Measurements from ENCODE around the gene MAPK8IP3.

Gene MAPK8IP3

GRCh38 chr16:1729026-1729425, 23.0 kb downstream of the MAPK8IP3 start:
- TF ChIP-seq MAX (IDR thresholded peaks at IDR 0.05) = no peak
- no peak for TF ChIP-seq CREB1 (IDR thresholded peaks at IDR 0.05; ENCODE audit: low read depth)
- TF ChIP-seq YY1 (IDR thresholded peaks at IDR 0.05; ENCODE audit: low read depth) = no peak
- TF ChIP-seq TCF12 (IDR thresholded peaks at IDR 0.05; ENCODE audit: low read depth) = no peak
- TF ChIP-seq NFIC (IDR thresholded peaks at IDR 0.05) = no peak
- no peak for TF ChIP-seq FOXM1 (IDR thresholded peaks at IDR 0.05; ENCODE audit: borderline replicate concordance, low read depth)

GRCh38 chr16:1729445-1729844, 23.4 kb downstream of the MAPK8IP3 start:
- TF ChIP-seq FOXM1 (IDR thresholded peaks at IDR 0.05; ENCODE audit: borderline replicate concordance, low read depth) (no peak), YY1 (IDR thresholded peaks at IDR 0.05; ENCODE audit: low read depth) (no peak), TCF12 (IDR thresholded peaks at IDR 0.05; ENCODE audit: low read depth) (no peak), USF1 (IDR thresholded peaks at IDR 0.05) (no peak), NFIC (IDR thresholded peaks at IDR 0.05) (no peak), CREB1 (IDR thresholded peaks at IDR 0.05; ENCODE audit: low read depth) (no peak), TAF1 (IDR thresholded peaks at IDR 0.05; ENCODE audit: low read depth) (no peak), EGR1 (IDR thresholded peaks at IDR 0.05) (no peak), EP300 (IDR thresholded peaks at IDR 0.05; ENCODE audit: borderline replicate concordance) (no peak), RAD21 (IDR thresholded peaks at IDR 0.05; ENCODE audit: low read depth) (no peak), ZBTB7A (IDR thresholded peaks at IDR 0.05; ENCODE audit: low read depth) (no peak), TEAD4 (IDR thresholded peaks at IDR 0.05) (no peak), CEBPB (IDR thresholded peaks at IDR 0.05) (no peak), REST (IDR thresholded peaks at IDR 0.05; ENCODE audit: low read depth) (no peak), MAX (IDR thresholded peaks at IDR 0.05) (no peak)

GRCh38 chr16:1731073-1731472, 25.1 kb downstream of the MAPK8IP3 start:
- TF ChIP-seq RAD21 (IDR thresholded peaks at IDR 0.05; ENCODE audit: low read depth) (no peak), MAX (IDR thresholded peaks at IDR 0.05) (no peak), USF1 (IDR thresholded peaks at IDR 0.05) (no peak), CREB1 (IDR thresholded peaks at IDR 0.05; ENCODE audit: low read depth) (no peak), REST (IDR thresholded peaks at IDR 0.05; ENCODE audit: low read depth) (no peak), CEBPB (IDR thresholded peaks at IDR 0.05) (no peak), EP300 (IDR thresholded peaks at IDR 0.05; ENCODE audit: borderline replicate concordance) (no peak)

- TF ChIP-seq CEBPB (IDR thresholded peaks at IDR 0.05) (no peak), TCF12 (IDR thresholded peaks at IDR 0.05; ENCODE audit: low read depth) (no peak), FOXM1 (IDR thresholded peaks at IDR 0.05; ENCODE audit: borderline replicate concordance, low read depth) (no peak), ZBTB7A (IDR thresholded peaks at IDR 0.05; ENCODE audit: low read depth) (no peak), USF1 (IDR thresholded peaks at IDR 0.05) (no peak), EP300 (IDR thresholded peaks at IDR 0.05; ENCODE audit: borderline replicate concordance) (no peak), EGR1 (IDR thresholded peaks at IDR 0.05) (no peak), MAX (IDR thresholded peaks at IDR 0.05) (no peak), CREB1 (IDR thresholded peaks at IDR 0.05; ENCODE audit: low read depth) (no peak), YY1 (IDR thresholded peaks at IDR 0.05; ENCODE audit: low read depth) (no peak), TEAD4 (IDR thresholded peaks at IDR 0.05) (no peak), RAD21 (IDR thresholded peaks at IDR 0.05; ENCODE audit: low read depth) (no peak), NFIC (IDR thresholded peaks at IDR 0.05) (no peak), TAF1 (IDR thresholded peaks at IDR 0.05; ENCODE audit: low read depth) (no peak), REST (IDR thresholded peaks at IDR 0.05; ENCODE audit: low read depth) (no peak)
These were observed 25.6 kb downstream of the MAPK8IP3 start for GRCh38 chr16:1731603-1732002.
